Activated CD4-positive, alpha-beta T cell treated with anti-CD3 and anti-CD28 coated beads, Interleukin-2, Interleukin-4, amounts not matched to agents 100 ng/mL and 50 ng/mL, durations not matched to agents 16 hours and 8 hours (primary cell): ENCODE data around the gene FLNC.

Experiments used
- DNase-seq: peaks from one replicate; pipeline ENCODE4 v3.0.0-alpha.2; 2020; ENCODE audit warnings: low spot score

The FLNC gene

DNA sequence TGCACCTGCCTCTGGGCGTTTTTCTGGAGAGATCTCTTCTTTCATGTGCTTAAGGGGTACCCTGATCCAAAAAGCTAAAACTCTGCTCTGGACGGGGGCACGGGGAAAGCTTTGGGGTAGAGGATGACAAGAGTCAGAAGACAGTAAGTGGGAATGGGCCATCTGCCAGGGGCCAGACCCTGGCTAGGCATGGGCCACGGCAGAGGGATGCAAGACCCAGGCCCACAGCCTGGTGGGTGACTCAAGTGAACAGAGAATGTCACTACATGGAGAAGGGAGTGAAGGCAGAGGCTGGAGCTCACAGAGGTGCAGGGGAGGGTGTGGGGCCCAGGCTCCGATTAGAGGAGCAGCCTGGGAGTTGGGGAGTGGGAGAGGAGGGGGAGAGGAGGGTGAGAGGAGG, 15.3 kb downstream of the FLNC start:
- no peak for DNase-seq

DNA sequence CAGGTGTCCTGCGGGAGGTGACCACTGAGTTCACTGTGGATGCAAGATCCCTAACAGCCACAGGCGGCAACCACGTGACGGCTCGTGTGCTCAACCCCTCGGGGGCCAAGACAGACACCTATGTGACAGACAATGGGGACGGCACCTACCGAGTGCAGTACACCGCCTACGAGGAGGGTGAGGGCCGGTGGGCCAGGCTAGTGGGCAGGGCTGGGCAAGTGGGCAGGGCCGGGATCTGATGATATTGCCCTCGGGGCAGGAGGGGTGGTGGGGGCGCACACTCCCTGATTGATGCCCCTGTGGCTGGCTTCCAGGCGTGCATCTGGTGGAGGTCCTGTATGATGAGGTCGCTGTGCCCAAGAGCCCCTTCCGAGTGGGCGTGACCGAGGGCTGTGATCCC, 15.8 kb downstream of the FLNC start:
- DNase-seq, result no peak

DNA sequence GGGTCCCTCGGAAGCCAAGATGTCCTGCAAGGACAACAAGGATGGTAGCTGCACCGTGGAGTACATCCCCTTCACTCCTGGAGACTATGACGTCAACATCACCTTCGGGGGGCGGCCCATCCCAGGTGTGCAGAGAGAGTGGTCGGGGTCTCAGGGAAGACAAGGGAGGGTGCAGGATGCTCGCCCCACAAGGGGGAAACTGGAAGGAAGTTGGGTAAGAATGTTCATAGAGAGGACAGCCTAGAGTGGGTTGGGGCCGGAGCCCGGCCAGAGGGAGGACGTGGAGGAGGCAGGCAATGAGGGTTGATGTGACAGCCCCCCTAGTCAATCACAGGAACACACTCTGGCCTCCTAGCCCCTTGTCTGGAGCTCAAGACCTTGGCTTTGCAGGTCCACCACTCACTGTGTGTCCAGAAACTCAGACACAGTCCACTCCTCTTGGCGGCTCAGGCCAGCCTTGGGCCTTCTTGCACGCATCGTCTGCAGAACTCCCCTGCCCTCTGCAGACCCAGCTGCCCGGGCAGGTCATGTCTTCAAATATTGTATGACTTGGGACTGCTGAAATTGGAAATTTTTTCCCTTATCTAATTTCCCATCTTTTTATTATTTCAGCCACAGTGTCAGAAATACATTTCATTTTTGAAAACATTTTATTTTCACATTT, 16.7 kb downstream of the FLNC start:
- no peak for DNase-seq

DNA sequence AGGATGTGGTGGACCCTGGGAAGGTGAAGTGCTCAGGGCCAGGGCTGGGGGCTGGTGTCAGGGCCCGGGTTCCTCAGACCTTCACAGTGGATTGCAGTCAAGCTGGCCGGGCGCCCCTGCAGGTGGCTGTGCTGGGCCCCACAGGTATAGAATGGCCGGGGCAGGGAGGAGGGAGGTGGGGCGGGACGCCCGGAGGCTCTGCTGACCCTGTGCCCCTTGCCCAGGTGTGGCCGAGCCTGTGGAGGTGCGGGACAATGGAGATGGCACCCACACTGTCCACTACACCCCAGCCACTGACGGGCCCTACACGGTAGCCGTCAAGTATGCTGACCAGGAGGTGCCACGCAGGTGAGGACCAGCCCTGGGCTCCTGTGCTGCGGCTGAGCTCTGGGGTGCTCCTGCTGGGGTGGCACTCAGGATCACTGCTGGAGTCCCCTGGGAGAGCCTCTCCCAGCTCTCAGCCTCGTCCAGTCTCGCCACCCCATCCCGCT, 17.6 kb downstream of the FLNC start:
- no peak for DNase-seq

DNA sequence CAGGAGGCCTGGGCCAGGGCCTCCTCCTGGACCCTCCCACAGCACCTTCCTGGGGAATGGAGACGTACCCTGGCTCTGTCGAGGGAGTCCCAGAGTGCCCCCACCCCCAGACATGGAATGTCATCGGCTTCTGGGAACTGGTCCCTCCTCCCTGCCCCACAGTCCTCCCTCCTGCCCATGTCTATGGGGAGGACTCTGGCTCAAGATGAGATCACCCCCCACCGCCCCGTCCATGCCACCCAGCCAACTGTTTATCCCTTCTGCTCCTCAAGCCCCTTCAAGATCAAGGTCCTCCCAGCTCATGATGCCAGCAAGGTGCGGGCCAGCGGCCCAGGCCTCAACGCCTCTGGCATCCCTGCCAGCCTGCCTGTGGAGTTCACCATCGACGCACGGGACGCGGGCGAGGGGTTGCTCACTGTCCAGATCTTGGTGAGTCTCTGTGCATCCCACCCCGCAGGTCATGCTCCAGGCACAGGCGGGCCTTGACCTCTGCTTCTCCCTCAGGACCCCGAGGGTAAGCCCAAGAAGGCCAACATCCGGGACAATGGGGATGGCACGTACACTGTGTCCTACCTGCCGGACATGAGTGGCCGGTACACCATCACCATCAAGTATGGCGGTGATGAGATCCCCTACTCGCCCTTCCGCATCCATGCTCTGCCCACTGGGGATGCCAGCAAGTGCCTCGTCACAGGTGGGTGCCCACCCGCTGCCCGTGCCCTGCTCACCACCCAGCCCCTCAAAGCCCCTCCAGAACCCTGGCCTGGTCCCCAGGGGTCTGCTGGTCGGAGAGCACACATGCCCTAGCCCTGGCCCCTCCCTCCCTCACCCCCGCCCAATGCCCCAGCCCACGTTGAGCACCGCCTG, 18.3 kb downstream of the FLNC start:
- no peak for DNase-seq

DNA sequence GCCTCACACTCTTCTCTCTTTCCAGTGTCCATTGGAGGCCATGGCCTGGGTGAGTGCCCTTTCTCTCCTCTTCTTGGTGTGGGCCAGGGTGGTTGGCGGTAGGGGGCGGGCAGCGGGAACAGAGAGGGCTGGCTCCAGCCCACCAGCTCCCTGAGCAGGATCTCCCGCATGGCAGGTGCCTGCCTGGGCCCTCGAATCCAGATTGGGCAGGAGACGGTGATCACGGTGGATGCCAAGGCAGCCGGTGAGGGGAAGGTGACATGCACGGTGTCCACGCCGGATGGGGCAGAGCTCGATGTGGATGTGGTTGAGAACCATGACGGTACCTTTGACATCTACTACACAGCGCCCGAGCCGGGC, 18.9 kb downstream of the FLNC start:
- no peak for DNase-seq

DNA sequence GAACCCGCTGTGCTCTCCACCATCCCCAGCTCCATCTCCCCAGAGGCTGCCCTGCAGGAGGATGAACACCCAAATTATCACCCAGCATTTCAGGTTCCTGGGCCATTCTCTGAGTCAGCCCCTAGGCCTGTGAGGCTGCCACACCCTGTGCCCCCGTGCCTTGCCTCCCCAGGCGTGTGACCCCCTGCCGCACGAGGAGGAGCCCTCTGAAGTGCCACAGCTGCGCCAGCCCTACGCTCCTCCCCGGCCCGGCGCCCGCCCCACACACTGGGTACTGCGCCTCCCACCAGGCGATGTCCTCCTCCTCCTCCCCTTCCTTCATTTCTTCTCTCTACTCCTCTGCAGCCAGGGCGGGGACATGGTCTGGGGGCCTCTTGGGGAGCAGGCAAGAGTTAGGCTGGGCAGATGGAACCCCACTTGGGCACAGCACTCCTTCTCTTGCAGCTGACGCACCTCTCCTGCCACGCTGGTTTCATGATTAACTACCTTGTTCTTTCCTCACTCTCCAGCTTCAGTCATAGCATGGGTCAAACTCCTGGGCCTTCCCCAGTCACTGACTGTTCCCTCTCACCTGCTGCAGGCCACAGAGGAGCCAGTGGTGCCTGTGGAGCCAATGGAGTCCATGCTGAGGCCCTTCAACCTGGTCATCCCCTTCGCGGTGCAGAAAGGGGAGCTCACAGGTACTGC, 19.7 kb downstream of the FLNC start:
- DNase-seq, result no peak

DNA sequence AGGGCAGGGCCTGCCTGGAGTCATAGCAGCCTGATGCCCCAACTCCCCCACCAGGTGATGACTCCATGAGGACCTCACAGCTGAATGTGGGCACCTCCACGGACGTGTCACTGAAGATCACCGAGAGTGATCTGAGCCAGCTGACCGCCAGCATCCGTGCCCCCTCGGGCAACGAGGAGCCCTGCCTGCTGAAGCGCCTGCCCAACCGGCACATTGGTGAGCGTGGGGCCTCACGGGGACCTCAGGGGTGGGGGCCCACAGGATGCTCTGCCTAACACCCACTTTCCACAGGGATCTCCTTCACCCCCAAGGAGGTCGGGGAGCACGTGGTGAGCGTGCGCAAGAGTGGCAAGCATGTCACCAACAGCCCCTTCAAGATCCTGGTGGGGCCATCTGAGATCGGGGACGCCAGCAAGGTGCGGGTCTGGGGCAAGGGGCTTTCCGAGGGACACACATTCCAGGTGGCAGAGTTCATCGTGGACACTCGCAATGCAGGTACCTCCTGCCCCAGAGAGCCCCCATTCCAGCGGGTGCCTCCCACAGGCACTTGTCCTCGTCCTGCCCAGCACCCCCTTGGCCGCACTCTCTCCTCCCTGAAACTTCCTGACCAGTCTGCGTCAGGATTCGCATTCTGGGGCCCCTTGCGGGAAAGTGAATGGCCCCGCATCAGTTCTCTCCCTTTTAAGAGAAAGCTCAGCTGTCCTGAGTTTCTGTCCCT, 22.5 kb downstream of the FLNC start:
- DNase-seq, result no peak

DNA sequence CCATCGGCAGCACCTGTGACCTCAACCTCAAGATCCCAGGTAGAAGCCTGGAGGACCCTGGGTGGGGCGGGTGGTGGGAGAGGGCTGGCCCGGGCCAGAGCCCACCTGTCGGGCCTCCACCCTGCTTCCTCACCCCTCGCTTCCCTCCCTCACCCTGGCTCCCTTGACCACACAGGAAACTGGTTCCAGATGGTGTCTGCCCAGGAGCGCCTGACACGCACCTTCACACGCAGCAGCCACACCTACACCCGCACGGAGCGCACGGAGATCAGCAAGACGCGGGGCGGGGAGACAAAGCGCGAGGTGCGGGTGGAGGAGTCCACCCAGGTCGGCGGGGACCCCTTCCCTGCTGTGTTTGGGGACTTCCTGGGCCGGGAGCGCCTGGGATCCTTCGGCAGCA, 23.6 kb downstream of the FLNC start:
- DNase-seq, result no peak

DNA sequence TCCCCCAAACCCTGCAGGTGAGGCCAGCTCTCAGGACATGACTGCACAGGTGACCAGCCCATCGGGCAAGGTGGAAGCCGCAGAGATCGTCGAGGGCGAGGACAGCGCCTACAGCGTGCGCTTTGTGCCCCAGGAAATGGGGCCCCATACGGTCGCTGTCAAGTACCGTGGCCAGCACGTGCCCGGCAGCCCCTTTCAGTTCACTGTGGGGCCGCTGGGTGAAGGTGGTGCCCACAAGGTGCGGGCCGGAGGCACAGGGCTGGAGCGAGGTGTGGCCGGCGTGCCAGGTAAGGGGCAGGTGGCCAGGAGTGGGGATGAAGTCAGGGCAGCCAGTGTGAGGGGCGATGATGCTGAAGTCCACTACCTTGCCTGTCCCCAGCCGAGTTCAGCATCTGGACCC, 24.2 kb downstream of the FLNC start:
- no peak for DNase-seq

DNA sequence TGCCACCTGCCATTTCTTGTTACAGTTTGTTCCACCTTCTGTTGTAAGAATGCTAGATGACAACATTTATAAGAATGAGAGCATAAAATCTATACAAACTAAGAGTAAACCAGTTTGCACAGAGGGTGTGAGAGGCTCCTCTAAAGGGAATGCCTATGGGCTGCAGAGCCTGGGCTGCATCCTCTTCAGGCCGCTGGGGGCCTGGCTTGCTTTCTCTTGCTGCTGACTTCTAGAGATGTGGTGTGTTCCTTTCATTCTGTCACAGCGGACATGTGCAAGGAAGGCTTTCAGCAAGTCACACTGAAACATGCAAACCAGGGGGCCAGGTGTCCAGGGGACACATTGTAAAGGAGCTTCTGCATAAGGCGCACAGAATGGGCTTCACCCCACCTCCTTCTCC, 25.4 kb downstream of the FLNC start:
- DNase-seq, result no peak

DNA sequence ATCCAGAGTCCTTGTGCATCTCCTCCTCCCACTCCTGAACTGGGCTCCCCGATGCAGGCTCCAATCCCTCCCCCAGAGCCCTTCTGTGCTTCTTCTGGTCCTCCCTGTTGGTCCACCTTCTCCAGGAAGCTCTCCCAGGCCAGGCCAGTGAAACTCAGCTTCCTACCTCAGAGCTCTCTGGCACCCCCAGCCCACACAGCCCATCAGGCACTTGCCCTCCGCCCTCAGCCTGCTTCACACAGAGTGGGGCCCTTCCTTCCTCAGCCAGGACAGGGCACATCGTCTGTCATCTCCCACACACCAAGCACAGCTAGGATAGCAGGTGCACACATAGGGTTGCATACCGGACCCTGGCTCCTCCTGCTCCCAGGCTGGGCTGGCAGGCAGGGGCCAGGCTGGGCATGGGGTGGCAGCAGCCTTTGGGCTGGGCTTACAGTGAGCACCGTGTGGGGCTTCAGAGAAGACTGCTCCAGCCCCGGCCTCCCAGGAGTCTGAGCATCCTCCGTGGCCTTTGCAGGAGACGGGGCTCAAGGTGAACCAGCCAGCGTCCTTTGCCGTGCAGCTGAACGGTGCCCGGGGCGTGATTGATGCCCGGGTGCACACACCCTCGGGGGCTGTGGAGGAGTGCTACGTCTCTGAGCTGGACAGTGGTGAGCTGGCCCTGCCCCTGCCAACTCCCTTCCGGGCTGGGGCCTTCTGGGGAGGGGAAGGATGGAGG, 26.0 kb downstream of the FLNC start:
- no peak for DNase-seq

DNA sequence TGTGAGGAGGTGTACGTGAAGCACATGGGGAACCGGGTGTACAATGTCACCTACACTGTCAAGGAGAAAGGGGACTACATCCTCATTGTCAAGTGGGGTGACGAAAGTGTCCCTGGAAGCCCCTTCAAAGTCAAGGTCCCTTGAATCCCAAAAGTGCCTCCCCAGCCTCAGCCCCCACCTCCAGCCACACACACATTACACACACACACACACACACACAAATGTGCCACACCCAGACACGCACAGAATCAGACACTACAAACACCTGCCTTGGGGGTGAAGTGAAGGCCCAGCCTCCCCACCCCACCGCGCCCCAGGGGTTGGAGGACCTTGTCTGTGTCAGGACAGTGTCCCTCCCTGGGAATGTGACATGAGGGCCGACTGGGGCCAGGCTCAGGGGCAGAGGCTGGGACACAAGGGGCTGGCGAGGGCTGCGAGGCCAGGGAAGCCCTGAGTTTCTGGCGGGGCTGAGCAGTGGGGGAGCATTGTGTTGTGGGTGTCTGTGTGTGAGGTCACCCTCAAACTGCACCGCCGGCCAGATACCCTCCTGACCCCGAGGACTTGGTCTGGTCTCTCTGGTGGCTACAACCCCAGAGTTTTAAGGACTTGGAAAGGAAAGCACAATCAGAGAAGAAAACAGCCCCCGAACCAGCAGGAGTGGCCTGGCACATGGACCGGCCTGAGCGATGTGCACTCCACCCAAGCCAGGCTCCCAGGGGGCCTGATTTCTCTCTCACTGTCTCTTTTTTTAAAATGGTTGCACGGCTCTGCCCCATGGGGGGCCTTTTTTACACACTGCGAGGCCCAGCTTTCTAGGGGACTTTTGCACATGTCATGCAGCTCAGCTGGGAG, 28.4 kb downstream of the FLNC start:
- no peak for DNase-seq

DNA sequence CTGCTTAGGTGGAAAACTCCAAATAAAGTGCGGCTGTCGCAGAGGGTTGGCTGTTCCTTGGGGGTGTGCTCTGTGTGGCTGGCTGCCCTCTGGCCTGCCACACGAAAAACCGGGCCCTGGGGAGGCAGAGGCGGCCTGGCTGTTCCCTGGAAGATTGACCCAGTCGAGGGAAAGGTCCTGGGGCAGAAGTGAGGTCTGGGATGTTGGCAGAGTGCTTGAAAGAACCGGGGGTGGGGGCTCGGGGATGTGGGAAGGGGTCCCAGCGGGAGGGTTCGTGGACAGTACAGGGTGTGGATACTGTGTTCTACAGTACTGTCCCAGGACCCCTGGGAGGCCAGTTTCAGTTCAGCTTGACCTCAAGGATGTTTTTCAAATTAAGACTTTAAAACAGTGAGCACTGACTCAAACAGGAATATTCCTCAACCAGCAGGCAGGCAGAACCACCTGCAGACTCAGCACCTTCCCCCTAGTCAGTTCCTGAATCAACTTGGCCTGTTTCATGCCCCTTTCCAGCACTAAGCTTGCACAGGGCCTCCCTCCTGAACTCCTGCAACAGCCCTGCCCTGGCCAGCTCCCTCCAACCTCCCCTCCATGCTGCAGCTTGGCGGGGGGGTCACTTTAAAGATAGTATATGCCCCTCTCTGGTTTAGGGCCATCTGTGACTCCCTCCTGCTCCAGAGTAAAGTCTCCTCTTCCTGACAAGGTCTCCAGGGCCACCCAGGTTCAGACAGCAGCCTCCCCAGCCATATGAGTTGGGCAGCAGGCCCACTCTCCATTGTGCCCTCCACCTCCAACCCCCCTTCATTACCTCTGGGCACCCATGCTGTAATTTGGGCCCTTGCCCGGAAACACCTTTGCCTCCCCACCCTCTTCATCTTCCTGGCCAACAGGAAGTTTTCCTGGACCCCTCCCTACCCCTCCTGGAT, 29.3 kb downstream of the FLNC start:
- DNase-seq, result no peak

DNA sequence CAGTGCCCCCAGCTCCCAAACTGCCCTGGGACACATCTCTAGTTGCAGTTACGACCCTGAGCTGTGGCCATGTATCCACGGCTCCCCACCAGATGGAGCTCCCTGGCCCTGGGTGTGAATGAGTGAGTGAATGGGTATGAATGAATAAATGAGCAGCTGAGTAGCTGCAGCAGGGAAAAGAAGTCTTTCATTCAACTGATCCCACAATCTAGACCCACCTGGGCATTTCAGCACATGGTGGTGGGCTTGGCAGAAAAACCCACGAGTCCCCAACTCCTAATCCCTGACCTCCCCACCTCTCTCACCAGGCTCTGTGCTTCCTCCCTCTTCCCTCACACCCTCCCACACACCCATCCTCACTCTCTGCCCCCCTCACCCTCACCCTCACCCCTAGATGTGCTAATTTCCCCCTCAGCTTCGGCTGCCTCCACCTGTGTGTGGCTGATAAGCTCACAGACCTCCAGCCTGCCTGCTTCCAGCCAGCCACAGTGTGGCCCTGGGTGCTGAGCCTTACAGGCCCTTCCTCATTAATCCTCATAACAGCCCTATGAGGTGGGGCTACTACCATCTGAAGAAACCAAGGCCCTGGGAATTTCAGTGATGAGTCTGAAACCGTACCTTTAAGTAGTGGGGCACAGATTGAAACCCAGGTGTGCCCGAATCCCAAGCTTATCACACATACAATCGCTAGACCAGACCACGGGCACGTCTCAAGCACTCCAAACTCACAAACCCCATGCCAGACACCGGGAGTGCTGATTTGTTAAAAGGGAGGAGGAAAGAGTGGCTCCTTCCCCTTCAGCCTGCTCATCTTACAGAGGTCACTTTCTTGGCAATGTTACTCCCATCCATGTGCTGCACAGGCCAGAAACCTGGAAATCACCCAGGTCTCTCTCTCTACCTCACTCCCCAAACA, 30.2 kb downstream of the FLNC start:
- DNase-seq, result no peak

DNA sequence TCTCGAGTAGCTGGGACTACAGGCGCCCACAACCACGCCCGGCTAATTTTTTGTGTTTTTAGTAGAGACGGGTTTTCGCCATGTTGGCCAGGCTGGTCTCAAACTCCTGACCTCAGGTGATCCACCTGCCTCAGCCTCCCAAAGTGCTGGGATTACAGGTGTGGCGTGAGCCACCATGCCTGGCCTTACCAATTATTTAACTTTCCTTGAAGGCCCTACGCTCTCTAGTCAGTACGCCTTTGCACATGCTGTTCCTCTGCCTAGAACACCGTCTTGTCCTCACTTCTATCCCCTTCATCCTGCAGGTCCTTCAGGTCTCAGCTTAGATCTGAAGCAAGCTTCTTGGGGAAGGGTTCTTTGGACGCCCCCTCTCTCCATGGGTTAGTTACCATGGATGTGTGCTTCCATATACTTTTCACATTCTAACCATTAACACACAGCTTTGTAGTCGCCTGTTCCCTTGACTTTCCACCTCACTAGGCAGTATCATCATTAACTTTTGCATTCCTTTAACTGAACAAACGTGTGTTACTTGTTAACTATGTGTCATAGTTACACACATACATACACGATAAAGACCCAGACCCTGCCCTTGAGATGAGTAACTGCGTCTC, 31.9 kb downstream of the FLNC start:
- DNase-seq, result no peak

DNA sequence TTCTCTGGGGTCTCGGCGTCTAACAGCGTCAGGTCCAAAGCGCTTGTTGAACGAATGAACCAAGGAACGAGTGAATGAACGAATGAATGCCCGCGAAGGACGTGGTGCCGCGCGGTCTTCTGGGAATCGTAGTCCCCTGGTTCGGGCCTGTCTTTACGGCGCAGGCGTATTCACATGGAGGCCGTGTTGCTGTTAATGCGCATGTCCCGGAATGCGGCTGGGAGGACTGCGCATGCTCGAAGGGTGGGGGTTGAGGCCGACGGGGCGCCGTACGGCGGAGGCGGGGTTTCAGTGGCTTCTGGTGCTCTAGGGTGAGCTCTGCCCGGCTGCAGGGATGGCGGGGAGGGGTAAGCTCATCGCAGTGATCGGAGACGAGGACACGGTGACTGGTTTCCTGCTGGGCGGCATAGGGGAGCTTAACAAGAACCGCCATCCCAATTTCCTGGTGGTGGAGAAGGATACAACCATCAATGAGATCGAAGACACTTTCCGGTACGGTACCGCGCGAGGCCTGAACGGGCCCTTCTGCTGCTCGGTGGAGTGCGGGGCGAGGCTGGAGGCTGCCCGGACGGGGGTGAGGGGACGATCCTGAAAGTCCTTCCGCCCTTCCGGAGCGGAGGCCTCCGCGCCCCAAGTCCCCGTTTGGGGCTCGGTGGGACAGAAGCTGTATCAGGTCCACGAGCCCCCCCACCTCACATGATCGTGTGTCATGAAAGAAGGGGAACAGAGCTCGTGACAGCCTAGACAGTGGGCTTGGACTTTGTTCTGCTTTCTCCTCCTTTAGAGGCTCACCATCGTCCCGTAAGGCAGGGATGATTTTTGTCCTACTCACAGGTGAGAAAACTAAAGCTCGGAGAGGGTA, 32.6 kb downstream of the FLNC start, which contains the start of gene ATP6V1F:
Gene ATP6V1F (plus strand): TSS at position 286 of the 862 bp plus-strand sequence. CDS start 49 bp downstream, at position 335.
- peak; percentile 99 for DNase-seq
